MM.1S (cell line): Measurements from ENCODE around the gene DYNLT1.

ENCODE experiments used
- CTCF ChIP-seq: fragments of 300-600 bp; sonication (generic); IDR thresholded peaks from 2 replicates; pipeline ENCODE4 v1.5.1; 2016; ENCODE audit warnings: antibody characterized with exemption, low read length, mixed read lengths
- EZH2 ChIP-seq: fragments of 300-600 bp; sonication (generic); optimal IDR thresholded peaks from 2 replicates; pipeline ENCODE3; 2017; ENCODE audit warnings: low read depth, mild to moderate bottlenecking, antibody characterized with exemption, low read length, mixed read lengths
- EZH2phosphoT487 ChIP-seq: fragments of 300-600 bp; sonication (generic); IDR thresholded peaks from 2 replicates; pipeline ENCODE4 v1.6.1; 2018; ENCODE audit warnings: antibody characterized with exemption, low read length

- TF ChIP-seq CTCF (no peak; the same call in 1 of the 2 replicates), EZH2 (no peak), EZH2phosphoT487 (no peak)
These were observed 49.3 kb downstream of the DYNLT1 start for GRCh38 chr6:158595223-158595622.
